SK-N-SH (cell line): ENCODE measurements around the gene DUSP5. TPM values are rescaled to one million over a fixed set of nuclear protein-coding genes. Genes with fewer than 3 reads are reported as not detected.

Experiments
- CTCF ChIA-PET: fragments of 300-600, 350-600 bp; formaldehyde crosslinking; extraction: SDS; loops from one replicate; lab custom pipeline; 2021; lab: Yijun Ruan, JAX
- POLR2A ChIA-PET: fragments of 350-600 bp; sonication (Branson Sonifier 250); formaldehyde crosslinking; extraction: SDS; loops from one replicate; lab custom pipeline; 2020; ENCODE audit warnings: antibody characterized with exemption, inconsistent platforms; lab: Yijun Ruan, JAX
- DNase-seq: peaks from one replicate; pipeline ENCODE4 v3.0.0; 2012
- H2AFZ ChIP-seq: fragments of 200-600 bp; sonication (generic); 2 replicates; pipeline ENCODE4 v1.8.1; 2016; ENCODE audit warnings: antibody characterized with exemption, mild to moderate bottlenecking, low read depth
- H3F3A ChIP-seq: fragments of 200-600 bp; sonication (generic); replicated peaks from 2 replicates; pipeline ENCODE3; 2016; ENCODE audit warnings: antibody characterized with exemption, mild to moderate bottlenecking; ENCODE audit not compliant: insufficient read depth
- H3K27ac ChIP-seq, 2 experiments: fragments of 200-500 bp in 1 of 2; fragments of 200-600 bp in 1 of 2; sonication (Bioruptor generic) in 1 of 2; sonication (generic), shearing (Covaris generic) in 1 of 2; 2 replicates each; pipeline versions ENCODE4 v1.5.1 to v1.6.1; 2014 to 2016; ENCODE audit warnings: low read depth in 2 of 2, inconsistent platforms in 1 of 2, low read length in 1 of 2, mild to moderate bottlenecking in 1 of 2, mixed read lengths in 1 of 2
- H3K27me3 ChIP-seq: fragments of 200-600 bp; sonication (generic), shearing (Covaris generic); 2 replicates; pipeline ENCODE4 v1.6.1; 2016; ENCODE audit warnings: mixed run types; ENCODE audit not compliant: insufficient read depth
- H3K36me3 ChIP-seq, 2 experiments: fragments of 200-500 bp in 1 of 2; fragments of 200-600 bp in 1 of 2; sonication (Bioruptor generic) in 1 of 2; sonication (generic) in 1 of 2; replicated peaks in 1 of 2; 2 replicates each; pipeline versions ENCODE3 to v1.5.1; 2014 to 2016; ENCODE audit warnings: low read length in 1 of 2, mild to moderate bottlenecking in 1 of 2; ENCODE audit not compliant: insufficient read depth in 2 of 2, control insufficient read depth in 1 of 2
- H3K4me1 ChIP-seq, 2 experiments: fragments of 200-500 bp in 1 of 2; fragments of 200-600 bp in 1 of 2; sonication (Bioruptor generic) in 1 of 2; sonication (generic), shearing (Covaris generic) in 1 of 2; 2 replicates each; pipeline versions ENCODE4 v1.5.1 to v1.6.1; 2014 to 2016; ENCODE audit warnings: low read depth in 1 of 2, low read length in 1 of 2, mixed run types in 1 of 2; ENCODE audit not compliant: insufficient read depth in 2 of 2, control insufficient read depth in 1 of 2
- H3K4me2 ChIP-seq: fragments of 200-600 bp; sonication (generic), shearing (Covaris generic); 2 replicates; pipeline ENCODE4 v1.6.1; 2017; ENCODE audit warnings: mixed run types
- H3K4me3 ChIP-seq, 2 experiments: fragments of 200-500 bp in 1 of 2; fragments of 200-600 bp in 1 of 2; sonication (Bioruptor generic) in 1 of 2; sonication (generic), shearing (Covaris generic) in 1 of 2; 2 replicates each; pipeline versions ENCODE4 v1.5.1 to v1.8.1; 2014 to 2016; ENCODE audit warnings: low read depth in 2 of 2, inconsistent platforms in 1 of 2, low read length in 1 of 2, mild to moderate bottlenecking in 1 of 2, mixed read lengths in 1 of 2, moderate library complexity in 1 of 2
- H3K79me2 ChIP-seq: fragments of 200-600 bp; sonication (generic); 2 replicates; pipeline ENCODE4 v1.8.1; 2017; ENCODE audit warnings: mild to moderate bottlenecking; ENCODE audit not compliant: insufficient read depth
- H3K9ac ChIP-seq: fragments of 200-600 bp; sonication (generic); 2 replicates; pipeline ENCODE4 v1.6.1; 2017; ENCODE audit warnings: mixed run types
- H3K9me2 ChIP-seq: fragments of 200-600 bp; sonication (generic); 2 replicates; pipeline ENCODE4 v1.6.1; 2017; ENCODE audit warnings: mixed run types
- H3K9me3 ChIP-seq: fragments of 200-600 bp; sonication (generic); 2 replicates; pipeline ENCODE4 v1.6.1; 2017; ENCODE audit warnings: mixed run types, mild to moderate bottlenecking, moderate library complexity
- H4K20me1 ChIP-seq: fragments of 200-600 bp; sonication (generic); 2 replicates; pipeline ENCODE4 v1.6.1; 2017; ENCODE audit warnings: mild to moderate bottlenecking, mixed run types; ENCODE audit not compliant: insufficient read depth
- CHD2 ChIP-seq: fragments of 150-350 bp; IDR thresholded peaks from 2 replicates; pipeline ENCODE4 v1.6.1; 2018; ENCODE audit warnings: low read length; ENCODE audit not compliant: partially characterized antibody
- EP300 ChIP-seq, 2 experiments: IDR thresholded peaks; 2 replicates each; pipeline versions ENCODE4 v1.4.0 to v1.6.1; 2012; ENCODE audit warnings: borderline replicate concordance in 1 of 2, low read depth in 1 of 2, low read length in 1 of 2
- EZH2phosphoT487 ChIP-seq: fragments of 200-600 bp; sonication (generic); IDR thresholded peaks from 2 replicates; pipeline ENCODE4 v1.6.1; 2017; ENCODE audit warnings: low read depth, mixed run types, mild to moderate bottlenecking, antibody characterized with exemption, moderate library complexity, borderline replicate concordance
- FOSL2 ChIP-seq: IDR thresholded peaks from 2 replicates; pipeline ENCODE4 v1.4.0; 2012; ENCODE audit warnings: low read depth, mild to moderate bottlenecking, moderate library complexity, borderline replicate concordance
- GATA2 ChIP-seq: sonication (generic); formaldehyde crosslinking; IDR thresholded peaks from 2 replicates; pipeline ENCODE4 v1.5.0; 2020; ENCODE audit warnings: mild to moderate bottlenecking, missing genetic modification reagents
- MXI1 ChIP-seq: IDR thresholded peaks from 2 replicates; pipeline ENCODE4 v1.6.1; 2012; ENCODE audit warnings: mild to moderate bottlenecking, low read depth, low read length, improper control_type of control experiment
- POLR2AphosphoS5 ChIP-seq: IDR thresholded peaks from 2 replicates; pipeline ENCODE4 v1.6.1; 2012; ENCODE audit warnings: low read depth, low read length
- RAD21 ChIP-seq: IDR thresholded peaks from 2 replicates; pipeline ENCODE4 v1.6.1; 2012; ENCODE audit warnings: mild to moderate bottlenecking, low read length
- RCOR1 ChIP-seq: fragments of 150-350 bp; IDR thresholded peaks from 2 replicates; pipeline ENCODE4 v1.6.1; 2017; ENCODE audit warnings: antibody characterized with exemption, low read length
- REST ChIP-seq: IDR thresholded peaks from 2 replicates; pipeline ENCODE4 v1.6.1; 2012; ENCODE audit warnings: mild to moderate bottlenecking, low read depth, low read length, moderate library complexity
- SIN3A ChIP-seq: IDR thresholded peaks from 2 replicates; pipeline ENCODE4 v1.6.1; 2012; ENCODE audit warnings: low read depth, mild to moderate bottlenecking, low read length, moderate library complexity, borderline replicate concordance
- TAF1 ChIP-seq: IDR thresholded peaks from 2 replicates; pipeline ENCODE4 v1.6.1; 2012; ENCODE audit warnings: low read depth, mild to moderate bottlenecking, low read length, moderate library complexity, borderline replicate concordance
- TCF12 ChIP-seq: IDR thresholded peaks from 2 replicates; pipeline ENCODE4 v1.4.0; 2012
- ZBTB33 ChIP-seq: IDR thresholded peaks from 2 replicates; pipeline ENCODE4 v1.4.0; 2012; ENCODE audit warnings: low read depth, borderline replicate concordance
- WGBS: methylation state at CpG from one replicate; pipeline ENCODE4 v1.1.6; 2017; ENCODE audit warnings: low lambda C conversion rate; 5-methylcytosine and 5-hydroxymethylcytosine counted together
- polyA plus RNA-seq, 3 experiments: library from polyadenylated mRNA; depleted of rRNA; stranded (reverse); fragments of >200 nt; gene quantifications; 2 replicates each; pipeline ENCODE4 v1.2.3, GENCODE V29; 2012
- TF ChIP-seq, protein P1 (sequence below): fragments of 150-350 bp; IDR thresholded peaks from 2 replicates; pipeline ENCODE4 v1.6.1; 2017; ENCODE audit warnings: antibody characterized with exemption, low read length, low read depth, borderline replicate concordance
- TF ChIP-seq, protein P2 (sequence below): IDR thresholded peaks from 2 replicates; pipeline ENCODE4; 2012

The DUSP5 gene
- polyA plus RNA-seq, 1 of the 3 experiments (the other 2 are of a cell fraction) = 52.0 TPM

DNA sequence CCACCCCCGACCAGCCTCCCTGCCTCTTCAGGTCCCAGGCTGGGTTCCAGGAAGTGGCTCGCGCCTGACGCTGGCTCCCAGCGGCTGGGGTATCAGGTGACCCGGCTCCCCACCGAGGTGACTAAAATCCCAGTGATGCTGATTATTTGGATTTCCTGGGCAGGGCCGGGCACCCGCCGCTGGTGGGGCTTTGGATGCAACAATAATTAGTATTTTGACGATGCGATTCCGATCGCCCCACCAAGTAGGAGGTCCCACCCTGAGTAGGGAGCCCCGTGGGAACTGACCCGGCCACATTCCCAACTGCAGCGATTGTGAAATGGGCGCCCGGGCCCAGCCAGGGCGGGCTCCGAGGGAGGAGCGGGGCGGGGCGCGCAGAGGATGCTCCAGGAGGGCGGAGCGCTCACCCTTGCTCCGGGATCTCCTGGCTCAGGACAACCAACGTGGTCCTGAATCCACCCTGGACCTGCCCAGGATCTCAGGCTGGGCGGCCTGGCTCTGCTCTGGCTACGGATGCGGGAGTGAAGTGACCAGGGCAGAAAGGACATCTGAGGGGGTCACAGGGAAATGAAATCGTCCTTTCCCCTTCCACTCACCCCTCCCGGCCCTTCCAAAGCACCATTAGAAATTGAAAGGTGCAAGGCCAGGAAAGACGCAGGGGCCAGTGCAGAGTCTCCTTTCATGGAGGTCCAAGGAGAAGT, 32.6 kb downstream of the DUSP5 start:
- Histone ChIP-seq H4K20me1 (no peaks in the 10 kb centered on the region), H3K9me3 (no peaks in the 10 kb centered on the region), H3K4me1 (peaks cover 8 to 49% of the 10 kb centered on the region in 2 experiments; a peak in 3 of 4 replicates), H3K27me3 (no peaks in the 10 kb centered on the region), H3K9me2 (no peaks in the 10 kb centered on the region), H3K9ac (peak overlapping the region; percentile 49; the same call in 1 of the 2 replicates), H2AFZ (peak overlapping the region; percentile 30; the same call in 1 of the 2 replicates), H3K36me3 (no peaks in the 10 kb centered on the region), H3K79me2 (no peaks in the 10 kb centered on the region; the same call in 1 of the 2 replicates), H3F3A (peaks cover 41% of the 10 kb centered on the region), H3K4me3 (peak overlapping the region in 1 of 2 experiments; percentile 25; a peak in 1 of 4 replicates), H3K4me2 (peak overlapping the region; percentile 51; the same call in 1 of the 2 replicates), H3K27ac (peak overlapping the region in 1 of 2 experiments; percentile 55; a peak in 2 of 4 replicates)
- ChIA-PET CTCF (no interaction called here), POLR2A (no interaction called here)
- 48% methylated on average over 20 of the region's 35 CpGs for WGBS
- TF ChIP-seq, protein P1, sequence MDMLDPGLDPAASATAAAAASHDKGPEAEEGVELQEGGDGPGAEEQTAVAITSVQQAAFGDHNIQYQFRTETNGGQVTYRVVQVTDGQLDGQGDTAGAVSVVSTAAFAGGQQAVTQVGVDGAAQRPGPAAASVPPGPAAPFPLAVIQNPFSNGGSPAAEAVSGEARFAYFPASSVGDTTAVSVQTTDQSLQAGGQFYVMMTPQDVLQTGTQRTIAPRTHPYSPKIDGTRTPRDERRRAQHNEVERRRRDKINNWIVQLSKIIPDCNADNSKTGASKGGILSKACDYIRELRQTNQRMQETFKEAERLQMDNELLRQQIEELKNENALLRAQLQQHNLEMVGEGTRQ = no peak
- TF ChIP-seq EZH2phosphoT487 (no peak), TAF1 (no peak; the same call in 1 of the 2 replicates), EP300 (IDR thresholded peaks at IDR 0.05; ENCODE audit: borderline replicate concordance in 1 of 2, low read depth in 1 of 2, low read length in 1 of 2) (no peak), REST (no peak), CHD2 (no peak), TCF12 (no peak), POLR2AphosphoS5 (no peak), MXI1 (no peak), ZBTB33 (no peak), RAD21 (no peak), SIN3A (no peak), FOSL2 (no peak), GATA2 (no peak), RCOR1 (no peak)
- TF ChIP-seq, protein P2, sequence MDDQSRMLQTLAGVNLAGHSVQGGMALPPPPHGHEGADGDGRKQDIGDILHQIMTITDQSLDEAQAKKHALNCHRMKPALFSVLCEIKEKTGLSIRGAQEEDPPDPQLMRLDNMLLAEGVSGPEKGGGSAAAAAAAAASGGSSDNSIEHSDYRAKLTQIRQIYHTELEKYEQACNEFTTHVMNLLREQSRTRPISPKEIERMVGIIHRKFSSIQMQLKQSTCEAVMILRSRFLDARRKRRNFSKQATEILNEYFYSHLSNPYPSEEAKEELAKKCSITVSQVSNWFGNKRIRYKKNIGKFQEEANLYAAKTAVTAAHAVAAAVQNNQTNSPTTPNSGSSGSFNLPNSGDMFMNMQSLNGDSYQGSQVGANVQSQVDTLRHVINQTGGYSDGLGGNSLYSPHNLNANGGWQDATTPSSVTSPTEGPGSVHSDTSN = no peak
- DNase-seq = peak; percentile 67
